Muscle of leg (tissue), 16 donors: ENCODE results near the gene HOXA13. TPM values are rescaled to one million over a fixed set of nuclear protein-coding genes. Genes with fewer than 3 reads are reported as not detected.

ENCODE experiments used
- DNase-seq: peaks from one replicate; pipeline ENCODE4 v3.0.0; 2013
- H3K27ac ChIP-seq: one replicate; pipeline ENCODE4 v1.5.1; 2013; ENCODE audit warnings: mild to moderate bottlenecking, low read length, control low read depth
- H3K27me3 ChIP-seq: one replicate; pipeline ENCODE4 v1.6.1; 2013; ENCODE audit warnings: low read length; ENCODE audit not compliant: control insufficient read depth, insufficient read depth
- H3K36me3 ChIP-seq: one replicate; pipeline ENCODE4 v1.6.1; 2013; ENCODE audit warnings: low read length; ENCODE audit not compliant: control insufficient read depth, insufficient read depth
- H3K4me1 ChIP-seq: one replicate; pipeline ENCODE4 v1.6.1; 2013; ENCODE audit warnings: low read length; ENCODE audit not compliant: control insufficient read depth, insufficient read depth
- H3K4me3 ChIP-seq: one replicate; pipeline ENCODE4 v1.5.1; 2013; ENCODE audit warnings: low read length, control low read depth
- H3K9me3 ChIP-seq: replicated peaks from 2 replicates; pipeline ENCODE4 v1.6.1; 2013; ENCODE audit warnings: low read depth, low read length; ENCODE audit not compliant: control insufficient read depth
- WGBS: methylation state at CpG from one replicate; pipeline ENCODE4 v1.1.5; 2013; ENCODE audit warnings: missing lambda C conversion rate; ENCODE audit not compliant: insufficient coverage; 5-methylcytosine and 5-hydroxymethylcytosine counted together
- long read RNA-seq, 11 donors: transcript quantifications; one replicate each; lab custom pipeline, GENCODE V29; 2026
- polyA plus RNA-seq, 8 donors: library from polyadenylated mRNA; unstranded; fragments of 120-200 nt; gene quantifications; one replicate each; pipeline versions ENCODE4 v1.2.1 to v1.2.3, GENCODE V29; 2013; ENCODE audit warnings: inconsistent platforms in 1 of 8, low replicate concordance in 1 of 8; ENCODE audit not compliant: insufficient read length in 8 of 8, insufficient read depth in 1 of 8
- total RNA-seq: library from RNA; stranded (reverse); fragments of 120-200 nt; gene quantifications from one replicate; pipeline ENCODE4 v1.2.4, GENCODE V29; 2013

HOXA13 gene
- total RNA-seq: 0.40 TPM
- 1 to 10 TPM in 2 of 8 donors, under 1 TPM in 4, not detected in 2; 0.27 to 1.6 (median 0.54) TPM for polyA plus RNA-seq
- long read RNA-seq, donor 1: 0 reads
- long read RNA-seq, donor 2: 0 reads
- long read RNA-seq, donor 3: 0 reads
- long read RNA-seq, donor 4: 0 reads
- long read RNA-seq, donor 5: 0 reads
- long read RNA-seq, donor 6: 0 reads
- long read RNA-seq, donor 7: 0 reads
- long read RNA-seq, donor 8: 0 reads
- long read RNA-seq, donor 9: 0 reads
- long read RNA-seq, donor 10, full-length matches to known transcripts: 1 of 1 reads
- long read RNA-seq, donor 10, partial matches to known transcripts: 0 of 1 reads
- long read RNA-seq, donor 10, other reads (novel, unspliced or antisense): 0 of 1 reads
- long read RNA-seq, donor 11, full-length matches to known transcripts: 1 of 1 reads
- long read RNA-seq, donor 11, partial matches to known transcripts: 0 of 1 reads
- long read RNA-seq, donor 11, other reads (novel, unspliced or antisense): 0 of 1 reads

DNA sequence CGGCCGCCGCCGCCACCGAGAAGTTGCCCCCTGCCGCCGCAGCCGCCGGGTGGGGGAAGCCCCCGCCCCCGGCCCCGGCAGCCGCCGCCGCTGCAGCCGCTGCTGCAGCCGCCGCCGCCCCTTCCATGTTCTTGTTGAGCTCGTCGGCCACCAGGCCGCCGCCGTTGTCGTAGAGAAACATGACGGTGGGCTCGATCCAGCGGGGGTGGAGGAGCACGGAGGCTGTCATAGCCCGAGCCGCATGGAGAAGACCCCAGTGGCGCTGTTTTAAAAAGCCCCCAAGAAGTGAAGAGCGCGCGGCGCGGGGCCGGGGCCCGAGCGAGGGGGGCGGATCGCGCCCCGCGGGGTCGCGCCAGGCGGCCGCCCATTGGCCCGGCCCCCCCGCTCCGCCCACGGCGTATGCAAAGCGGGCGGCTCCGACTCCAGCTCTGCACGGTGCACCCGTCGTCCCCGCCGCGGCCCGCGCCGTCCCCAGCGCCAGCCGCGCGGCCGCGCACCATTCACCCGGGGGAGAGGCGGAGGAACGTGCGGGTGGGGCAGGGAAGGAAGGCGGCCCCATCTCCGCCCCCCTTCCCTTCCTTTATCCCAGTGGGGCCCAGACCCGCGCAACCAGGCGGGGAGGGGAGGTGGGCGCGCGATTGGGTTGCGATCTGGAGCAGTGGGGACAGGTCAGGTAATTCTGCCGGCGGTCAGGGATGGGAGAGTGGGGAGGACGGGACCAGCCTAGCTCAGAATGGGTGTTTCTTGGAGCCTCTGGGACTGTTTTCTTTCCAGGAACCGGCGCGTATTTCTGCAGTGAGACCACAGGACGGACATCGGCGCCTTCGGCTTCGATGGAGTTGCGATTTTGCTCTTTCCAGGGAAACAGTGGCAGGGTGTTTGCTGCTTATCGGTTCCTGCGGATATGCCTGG lies at the start of gene HOXA13:
HOXA13 (minus strand) TSS at position 243 of the 912 bp plus-strand sequence; CDS start at position 229, 14 bp downstream.
- peak; percentile 73 for DNase-seq
- peaks cover 33% of the 10 kb centered on the region for H3K4me1 ChIP-seq
- H3K4me3 ChIP-seq: peak within 1 kb of the TSS; percentile 56
- H3K36me3 ChIP-seq: no peaks in the 10 kb centered on the region
- H3K9me3 ChIP-seq: no peaks in the 10 kb centered on the region
- WGBS: under 1% methylated on average over 75 of the region's 99 CpGs
- peaks cover 77% of the 10 kb centered on the region for H3K27me3 ChIP-seq
- no peak within 1 kb of the TSS for H3K27ac ChIP-seq

GRCh38 chr7:27248911-27249723 lies 49.2 kb upstream of the HOXA13 start:
- DNase-seq: no peak
- WGBS: 5% methylated on average over 17 of the region's 23 CpGs
- Histone ChIP-seq H3K9me3 (peaks cover 2% of the 10 kb centered on the region), H3K4me3 (no peak overlapping the region), H3K4me1 (peaks cover 24% of the 10 kb centered on the region), H3K27me3 (peaks cover 96% of the 10 kb centered on the region), H3K36me3 (no peaks in the 10 kb centered on the region), H3K27ac (no peak overlapping the region)

DNA sequence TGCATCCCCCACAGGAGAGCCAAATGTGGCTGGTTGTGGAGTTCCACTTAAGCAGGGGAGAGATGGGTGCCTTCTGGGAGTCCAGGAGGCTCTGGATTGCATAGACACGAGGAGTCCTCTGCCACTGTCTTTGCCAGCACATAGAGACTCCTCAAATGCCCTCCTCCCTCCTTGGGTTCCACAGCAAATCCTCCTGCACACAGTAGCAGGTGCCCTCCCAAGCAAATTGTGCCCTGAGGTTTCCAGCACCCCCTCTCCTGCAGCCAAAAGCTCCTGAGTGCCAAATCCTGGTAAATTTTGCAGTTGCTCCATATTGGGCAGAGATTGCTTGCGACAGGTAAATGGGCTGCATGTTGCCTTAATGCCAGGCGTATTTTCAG lies 48.5 kb upstream of the HOXA13 start:
- Histone ChIP-seq H3K4me1 (peaks cover 28% of the 10 kb centered on the region), H3K9me3 (peaks cover 2% of the 10 kb centered on the region), H3K27ac (no peak overlapping the region), H3K27me3 (peaks cover 100% of the 10 kb centered on the region), H3K36me3 (no peaks in the 10 kb centered on the region), H3K4me3 (no peak overlapping the region)
- 61% methylated on average over 3 of the region's 3 CpGs for WGBS
- DNase-seq: no peak

DNA sequence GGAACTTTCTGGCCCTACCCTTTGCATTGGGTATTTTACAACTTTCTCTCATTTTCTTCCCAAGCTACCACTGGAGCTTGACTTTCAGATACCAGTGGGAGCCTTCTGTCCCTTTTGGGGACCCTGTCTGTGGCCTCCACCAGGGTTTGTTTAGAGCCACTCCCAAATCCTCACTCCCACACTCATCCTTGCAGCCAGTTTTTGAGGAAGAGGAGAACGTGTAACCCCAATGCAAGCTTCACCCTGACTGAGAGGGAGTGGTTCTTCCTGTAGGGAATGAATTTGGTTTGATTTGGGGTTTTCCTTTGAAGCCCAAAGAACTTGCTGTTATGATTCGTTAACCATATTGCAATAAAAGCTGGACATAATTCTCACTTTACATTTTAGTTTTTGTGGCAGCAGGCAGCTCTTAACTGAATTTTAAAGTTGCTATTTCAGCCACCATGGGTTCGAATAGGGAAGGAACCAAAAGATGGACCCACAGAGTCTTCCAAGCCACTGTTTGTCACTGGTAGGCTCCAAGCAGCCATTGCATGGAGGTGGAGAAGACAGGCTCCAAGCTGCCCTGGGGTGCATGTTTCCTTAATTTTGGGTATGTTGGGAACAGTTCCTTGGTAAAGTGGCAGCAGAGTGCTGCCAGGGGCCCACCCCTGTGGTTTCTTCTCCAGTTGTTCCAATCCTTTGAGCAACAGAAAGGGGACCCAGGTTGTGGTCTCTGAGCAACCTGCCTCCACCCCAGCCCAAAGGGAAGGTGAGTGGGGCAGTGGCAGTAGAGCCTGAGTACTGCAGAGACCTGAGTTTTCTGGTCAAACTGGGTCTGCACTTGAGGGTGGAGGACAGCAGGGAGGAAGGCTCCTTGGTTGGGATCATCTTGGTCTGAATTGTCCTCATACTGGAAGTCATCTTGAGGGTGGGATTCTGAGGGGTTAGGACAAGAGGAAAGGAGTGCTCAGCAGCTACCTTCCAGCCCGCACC lies 47.8 kb upstream of the HOXA13 start:
- DNase-seq: no peak
- Histone ChIP-seq H3K27ac (no peak overlapping the region), H3K9me3 (peaks cover 2% of the 10 kb centered on the region), H3K4me3 (no peak overlapping the region), H3K27me3 (peaks cover 100% of the 10 kb centered on the region), H3K36me3 (no peaks in the 10 kb centered on the region), H3K4me1 (peaks cover 33% of the 10 kb centered on the region)
- 75% methylated on average over 1 of the region's 4 CpGs for WGBS

- Histone ChIP-seq H3K27me3 (peaks cover 100% of the 10 kb centered on the region), H3K36me3 (no peaks in the 10 kb centered on the region), H3K4me3 (no peak overlapping the region), H3K27ac (no peak overlapping the region), H3K9me3 (peaks cover 2% of the 10 kb centered on the region), H3K4me1 (peaks cover 34% of the 10 kb centered on the region)
- WGBS: 41% methylated on average over 5 of the region's 7 CpGs
- DNase-seq: no peak
Observed at GRCh38 chr7:27247000-27247399, 47.1 kb upstream of the HOXA13 start.

DNA sequence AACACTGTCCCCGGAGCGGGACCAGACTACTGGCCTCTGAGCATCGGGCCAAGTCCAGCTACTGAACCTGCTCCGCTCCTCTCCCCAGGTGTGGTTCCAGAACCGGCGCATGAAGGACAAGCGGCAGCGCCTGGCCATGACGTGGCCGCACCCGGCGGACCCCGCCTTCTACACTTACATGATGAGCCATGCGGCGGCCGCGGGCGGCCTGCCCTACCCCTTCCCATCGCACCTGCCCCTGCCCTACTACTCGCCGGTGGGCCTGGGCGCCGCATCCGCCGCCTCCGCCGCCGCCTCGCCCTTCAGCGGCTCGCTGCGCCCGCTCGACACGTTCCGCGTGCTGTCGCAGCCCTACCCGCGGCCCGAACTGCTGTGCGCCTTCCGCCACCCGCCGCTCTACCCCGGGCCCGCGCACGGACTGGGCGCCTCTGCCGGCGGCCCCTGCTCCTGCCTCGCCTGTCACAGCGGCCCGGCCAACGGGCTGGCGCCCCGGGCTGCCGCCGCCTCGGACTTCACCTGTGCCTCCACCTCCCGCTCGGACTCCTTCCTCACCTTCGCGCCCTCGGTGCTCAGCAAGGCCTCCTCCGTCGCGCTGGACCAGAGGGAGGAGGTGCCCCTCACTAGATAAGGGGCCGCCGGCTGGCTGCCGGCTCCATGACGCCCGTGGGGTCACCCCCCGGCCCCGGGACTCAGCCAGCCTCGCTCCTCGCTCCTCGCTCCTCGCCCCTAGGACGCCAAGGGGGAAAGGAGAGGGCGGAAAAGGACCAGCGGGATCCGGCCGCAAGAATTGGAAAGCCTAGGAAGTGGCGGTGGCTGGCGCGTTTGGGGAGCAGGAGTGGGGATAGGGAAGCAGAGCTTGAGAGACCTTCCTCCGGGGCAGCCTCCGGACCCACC lies 46.2 kb upstream of the HOXA13 start:
- DNase-seq: no peak
- Histone ChIP-seq H3K9me3 (peaks cover 2% of the 10 kb centered on the region), H3K27me3 (peaks cover 100% of the 10 kb centered on the region), H3K4me3 (no peak overlapping the region), H3K27ac (no peak overlapping the region), H3K36me3 (no peaks in the 10 kb centered on the region), H3K4me1 (peaks cover 26% of the 10 kb centered on the region)
- WGBS: 2% methylated on average over 87 of the region's 90 CpGs

DNA sequence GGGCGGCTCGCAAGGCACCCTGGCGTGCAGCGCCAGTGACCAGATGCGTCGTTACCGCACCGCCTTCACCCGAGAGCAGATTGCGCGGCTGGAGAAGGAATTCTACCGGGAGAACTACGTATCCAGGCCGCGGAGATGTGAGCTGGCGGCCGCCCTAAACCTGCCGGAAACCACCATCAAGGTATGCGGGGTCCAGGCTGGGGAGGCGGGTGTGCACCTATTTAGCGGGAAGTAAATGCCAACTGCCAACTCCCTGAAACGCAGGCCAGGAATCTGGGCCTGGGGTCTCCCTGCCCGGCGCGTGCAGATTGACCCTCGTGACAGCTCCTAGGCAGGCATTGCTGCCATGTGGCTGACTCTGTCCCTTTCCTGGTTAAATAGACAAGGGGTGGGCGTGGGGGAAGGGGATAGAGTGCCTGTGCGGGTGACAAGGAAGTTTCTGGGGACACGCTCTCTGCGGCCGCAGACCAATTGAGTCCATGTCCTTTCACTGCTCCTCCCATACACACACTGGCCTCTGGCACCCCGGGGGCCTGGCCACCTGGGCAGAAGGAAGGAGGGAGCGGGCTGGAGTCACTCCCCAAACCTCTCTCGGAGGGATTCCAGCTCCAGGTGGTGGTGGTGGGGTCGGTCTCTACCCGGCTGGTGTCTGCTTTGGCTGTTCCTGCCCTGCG lies 45.4 kb upstream of the HOXA13 start:
- 4% methylated on average over 28 of the region's 37 CpGs for WGBS
- Histone ChIP-seq H3K4me1 (peaks cover 27% of the 10 kb centered on the region), H3K4me3 (no peak overlapping the region), H3K27me3 (peaks cover 100% of the 10 kb centered on the region), H3K27ac (no peak overlapping the region), H3K9me3 (peaks cover 2% of the 10 kb centered on the region), H3K36me3 (no peaks in the 10 kb centered on the region)
- no peak for DNase-seq

DNA sequence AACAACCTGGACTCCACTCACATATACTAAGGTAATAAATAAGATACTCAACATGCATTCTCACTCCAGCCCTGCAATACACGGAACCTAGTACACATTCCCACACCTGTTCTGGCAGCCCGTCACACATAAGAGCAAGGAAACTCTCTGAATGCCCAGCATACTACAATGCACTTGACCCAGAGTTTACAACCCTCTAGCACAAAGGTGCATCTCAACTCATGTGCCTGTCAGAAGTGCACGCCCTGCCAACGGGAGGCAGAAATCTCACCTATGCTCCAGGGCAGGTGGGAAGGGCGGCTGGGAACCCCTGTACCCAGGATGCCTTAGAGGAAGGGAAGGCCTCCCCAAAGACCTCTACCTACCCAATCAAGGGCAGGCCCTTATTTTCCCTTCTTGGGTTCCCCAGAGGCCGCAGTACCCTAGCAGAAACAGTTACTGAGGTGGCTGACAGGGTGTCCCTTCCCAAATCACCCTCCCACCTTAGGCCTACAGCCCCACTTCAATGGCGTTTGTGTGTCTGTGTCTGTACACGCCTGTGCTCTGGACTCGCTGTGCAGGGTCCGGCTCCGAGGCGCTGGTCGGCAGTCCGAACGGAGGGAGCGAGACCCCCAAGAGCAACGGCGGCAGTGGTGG lies 44.7 kb upstream of the HOXA13 start:
- H3K36me3 ChIP-seq: no peaks in the 10 kb centered on the region
- H3K27ac ChIP-seq: no peak overlapping the region
- peaks cover 34% of the 10 kb centered on the region for H3K4me1 ChIP-seq
- 6% methylated on average over 14 of the region's 18 CpGs for WGBS
- DNase-seq: no peak
- peaks cover 100% of the 10 kb centered on the region for H3K27me3 ChIP-seq
- H3K9me3 ChIP-seq: peaks cover 2% of the 10 kb centered on the region
- no peak overlapping the region for H3K4me3 ChIP-seq
